ELF-1 (cell line): ENCODE data around the gene SPATA2L.

Experiments
- DNase-seq: peaks from one replicate; pipeline ENCODE4 v3.0.0-alpha.2; 2016; ENCODE audit warnings: low read depth, low spot score

Gene SPATA2L

GRCh38 chr16:89656435-89657121 is 44.9 kb downstream of the SPATA2L start:
- no peak for DNase-seq

- DNase-seq, result no peak
Observed at GRCh38 chr16:89655062-89655643, 46.4 kb downstream of the SPATA2L start.

- no peak for DNase-seq
Observed at GRCh38 chr16:89653656-89654295, 47.7 kb downstream of the SPATA2L start.

GRCh38 chr16:89651584-89651983 is 49.9 kb downstream of the SPATA2L start:
- DNase-seq, result no peak

- DNase-seq, result no peak
Observed at GRCh38 chr16:89646906-89647305, 54.6 kb downstream of the SPATA2L start.
